ENCODE measurements around the gene SNED1.

Gene SNED1

GRCh38 chr2:240960309-240960970 is 38.0 kb upstream of the SNED1 start:
- no peak for DNase-seq

GRCh38 chr2:240960971-240961876 is 37.2 kb upstream of the SNED1 start:
- no peak for DNase-seq

- DNase-seq, result no peak
Measured at GRCh38 chr2:240961910-240962299, 36.5 kb upstream of the SNED1 start.

- DNase-seq, result no peak
Measured at GRCh38 chr2:240962300-240963064, 35.9 kb upstream of the SNED1 start.

GRCh38 chr2:240963065-240963867 is 35.2 kb upstream of the SNED1 start:
- no peak for DNase-seq

- no peak for DNase-seq
Measured at GRCh38 chr2:240963868-240964703, 34.3 kb upstream of the SNED1 start.

GRCh38 chr2:240964704-240965295 is 33.6 kb upstream of the SNED1 start:
- no peak for DNase-seq

GRCh38 chr2:240965296-240965904 is 33.0 kb upstream of the SNED1 start:
- DNase-seq, result no peak

GRCh38 chr2:240965905-240966456 is 32.4 kb upstream of the SNED1 start:
- DNase-seq, result no peak

- no peak for DNase-seq
Measured at GRCh38 chr2:240966457-240966905, 31.9 kb upstream of the SNED1 start.

GRCh38 chr2:240966906-240967680 is 31.3 kb upstream of the SNED1 start:
- peak; percentile 27 for DNase-seq

- DNase-seq, result no peak
Measured at GRCh38 chr2:240967681-240968621, 30.5 kb upstream of the SNED1 start.

- no peak for DNase-seq
Measured at GRCh38 chr2:240968731-240969624, 29.4 kb upstream of the SNED1 start.

GRCh38 chr2:240970104-240970503 is 28.3 kb upstream of the SNED1 start:
- DNase-seq, result no peak

- DNase-seq, result no peak
Measured at GRCh38 chr2:240970816-240971215, 27.6 kb upstream of the SNED1 start.

GRCh38 chr2:240972201-240972600 is 26.2 kb upstream of the SNED1 start:
- DNase-seq, result no peak
